ENCODE results near the gene A2M. TPM values are rescaled to one million over a fixed set of nuclear protein-coding genes. Genes with fewer than 3 reads are reported as not detected.

A2M gene
- total RNA-seq, 1 donor from 2014 or later: 1.2 TPM

DNA sequence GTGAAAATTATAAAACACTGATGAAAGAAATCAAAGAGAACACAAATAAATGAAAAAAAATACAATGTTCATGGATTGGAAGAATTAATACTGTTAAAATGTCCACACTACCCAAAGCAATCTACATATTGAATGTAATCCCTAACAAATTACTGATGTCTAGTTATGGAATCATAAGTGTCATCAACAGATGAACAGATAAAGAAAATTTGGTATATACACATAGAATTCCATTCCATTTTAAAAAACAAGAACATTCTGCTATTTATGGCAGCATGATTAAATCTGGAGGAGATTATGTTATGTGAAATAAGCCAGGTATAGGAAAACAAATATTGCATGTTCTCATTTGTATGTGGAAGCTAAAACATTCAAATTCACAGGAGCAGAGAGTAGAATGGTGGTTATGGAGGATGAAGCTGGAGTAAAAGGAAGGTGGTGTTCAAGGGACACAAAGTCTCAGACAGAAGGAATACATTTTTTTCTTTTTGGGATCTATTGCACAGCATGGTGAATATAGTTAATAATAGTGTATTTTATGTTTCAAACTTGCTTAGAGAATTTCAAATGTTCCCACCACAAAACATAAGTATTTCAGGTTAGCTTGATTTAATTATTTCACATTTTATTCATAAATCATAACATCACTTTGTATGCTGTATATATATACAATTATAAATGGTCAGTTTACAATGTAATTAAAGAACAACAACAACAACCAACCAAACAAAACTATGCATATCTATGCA, 28.5 kb downstream of the A2M start:
- Mint-ChIP-seq H3K4me1 (ENCODE audit: unreplicated experiment) (no peaks in the 10 kb centered on the region), H3K27me3 (ENCODE audit: unreplicated experiment) (peaks cover 4% of the 10 kb centered on the region), H3K4me3 (ENCODE audit: unreplicated experiment) (no peak overlapping the region), H3K9me3 (ENCODE audit: unreplicated experiment) (peaks cover 19% of the 10 kb centered on the region), H3K36me3 (ENCODE audit: unreplicated experiment) (no peaks in the 10 kb centered on the region), H3K27ac (ENCODE audit: unreplicated experiment) (no peak overlapping the region)
- TF ChIP-seq, protein P1, sequence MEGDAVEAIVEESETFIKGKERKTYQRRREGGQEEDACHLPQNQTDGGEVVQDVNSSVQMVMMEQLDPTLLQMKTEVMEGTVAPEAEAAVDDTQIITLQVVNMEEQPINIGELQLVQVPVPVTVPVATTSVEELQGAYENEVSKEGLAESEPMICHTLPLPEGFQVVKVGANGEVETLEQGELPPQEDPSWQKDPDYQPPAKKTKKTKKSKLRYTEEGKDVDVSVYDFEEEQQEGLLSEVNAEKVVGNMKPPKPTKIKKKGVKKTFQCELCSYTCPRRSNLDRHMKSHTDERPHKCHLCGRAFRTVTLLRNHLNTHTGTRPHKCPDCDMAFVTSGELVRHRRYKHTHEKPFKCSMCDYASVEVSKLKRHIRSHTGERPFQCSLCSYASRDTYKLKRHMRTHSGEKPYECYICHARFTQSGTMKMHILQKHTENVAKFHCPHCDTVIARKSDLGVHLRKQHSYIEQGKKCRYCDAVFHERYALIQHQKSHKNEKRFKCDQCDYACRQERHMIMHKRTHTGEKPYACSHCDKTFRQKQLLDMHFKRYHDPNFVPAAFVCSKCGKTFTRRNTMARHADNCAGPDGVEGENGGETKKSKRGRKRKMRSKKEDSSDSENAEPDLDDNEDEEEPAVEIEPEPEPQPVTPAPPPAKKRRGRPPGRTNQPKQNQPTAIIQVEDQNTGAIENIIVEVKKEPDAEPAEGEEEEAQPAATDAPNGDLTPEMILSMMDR (IDR thresholded peaks at IDR 0.05): no peak
- DNase-seq (ENCODE audit: extremely low spot score, unreplicated experiment): no peak

DNA sequence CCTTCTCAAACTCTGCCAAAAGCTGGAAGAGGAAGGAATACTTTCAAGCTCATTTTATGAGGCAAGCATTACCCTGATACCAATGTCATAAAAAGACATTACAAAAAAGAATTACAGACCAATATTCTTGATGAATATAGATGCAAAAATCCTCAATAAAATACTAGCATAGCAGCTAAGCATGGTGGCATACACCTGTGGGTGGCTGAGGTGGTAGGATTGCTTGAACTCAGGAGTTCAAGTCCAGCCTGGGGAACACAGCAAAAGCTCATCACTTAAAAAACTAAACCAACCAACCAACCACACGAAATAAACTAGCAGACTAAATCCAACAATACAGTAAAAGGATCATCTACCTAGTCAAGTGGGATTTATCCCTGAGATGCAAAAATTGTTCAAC, 29.6 kb downstream of the A2M start:
- H3K9me3 Mint-ChIP-seq (ENCODE audit: unreplicated experiment): peaks cover 27% of the 10 kb centered on the region
- TF ChIP-seq, protein P1 (IDR thresholded peaks at IDR 0.05): no peak
- H3K27ac Mint-ChIP-seq (ENCODE audit: unreplicated experiment): no peak overlapping the region
- DNase-seq (ENCODE audit: extremely low spot score, unreplicated experiment): no peak
- H3K27me3 Mint-ChIP-seq (ENCODE audit: unreplicated experiment): peaks cover 4% of the 10 kb centered on the region
- H3K4me3 Mint-ChIP-seq (ENCODE audit: unreplicated experiment): no peak overlapping the region
- H3K4me1 Mint-ChIP-seq (ENCODE audit: unreplicated experiment): no peaks in the 10 kb centered on the region
- no peaks in the 10 kb centered on the region for H3K36me3 Mint-ChIP-seq (ENCODE audit: unreplicated experiment)

DNA sequence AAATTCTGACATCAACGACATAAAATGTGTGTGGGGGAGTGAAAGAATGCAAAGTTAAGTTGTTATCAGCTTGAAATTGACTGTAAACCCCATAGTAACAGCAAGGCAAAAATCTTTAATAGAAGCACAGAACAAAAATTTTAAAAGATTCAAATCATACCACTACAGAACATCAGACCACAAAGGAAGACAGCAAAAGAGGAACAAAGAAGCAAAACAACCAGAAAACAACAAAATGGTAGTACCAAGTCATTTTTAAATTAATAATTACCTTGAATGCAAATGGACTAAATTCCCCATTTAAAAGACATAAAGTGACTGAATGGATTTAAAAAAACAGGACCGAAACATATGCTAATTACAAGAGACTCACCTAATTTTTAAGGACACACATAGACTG, 31.3 kb downstream of the A2M start:
- DNase-seq (ENCODE audit: extremely low spot score, unreplicated experiment): no peak
- TF ChIP-seq, protein P1 (IDR thresholded peaks at IDR 0.05): no peak
- Mint-ChIP-seq H3K36me3 (ENCODE audit: unreplicated experiment) (no peaks in the 10 kb centered on the region), H3K27ac (ENCODE audit: unreplicated experiment) (no peak overlapping the region), H3K27me3 (ENCODE audit: unreplicated experiment) (peaks cover 4% of the 10 kb centered on the region), H3K9me3 (ENCODE audit: unreplicated experiment) (peaks cover 27% of the 10 kb centered on the region), H3K4me3 (ENCODE audit: unreplicated experiment) (no peak overlapping the region), H3K4me1 (ENCODE audit: unreplicated experiment) (no peaks in the 10 kb centered on the region)

DNA sequence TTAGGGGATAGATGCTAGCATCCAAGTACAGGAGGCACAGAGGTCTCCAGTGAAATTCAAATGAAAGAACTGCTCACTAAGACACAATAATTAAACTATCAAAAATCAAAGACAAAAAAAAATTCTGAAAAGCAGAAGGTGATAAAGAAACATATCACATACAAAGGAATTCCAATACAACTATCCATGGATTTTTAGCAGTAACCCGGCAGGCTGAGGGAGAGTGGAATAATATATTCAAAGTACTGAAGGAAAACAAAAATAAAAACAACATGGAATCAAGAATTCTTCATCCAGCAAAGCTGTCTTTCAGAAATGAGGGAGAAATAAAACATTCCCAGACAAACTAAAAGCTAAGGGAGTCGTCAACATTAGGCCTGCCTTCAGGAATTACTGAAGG, 31.9 kb downstream of the A2M start:
- Mint-ChIP-seq H3K36me3 (ENCODE audit: unreplicated experiment) (no peaks in the 10 kb centered on the region), H3K4me1 (ENCODE audit: unreplicated experiment) (no peaks in the 10 kb centered on the region), H3K27me3 (ENCODE audit: unreplicated experiment) (peaks cover 4% of the 10 kb centered on the region), H3K9me3 (ENCODE audit: unreplicated experiment) (peaks cover 27% of the 10 kb centered on the region), H3K4me3 (ENCODE audit: unreplicated experiment) (no peak overlapping the region), H3K27ac (ENCODE audit: unreplicated experiment) (no peak overlapping the region)
- no peak for DNase-seq (ENCODE audit: extremely low spot score, unreplicated experiment)
- TF ChIP-seq, protein P1 (IDR thresholded peaks at IDR 0.05): no peak

DNA sequence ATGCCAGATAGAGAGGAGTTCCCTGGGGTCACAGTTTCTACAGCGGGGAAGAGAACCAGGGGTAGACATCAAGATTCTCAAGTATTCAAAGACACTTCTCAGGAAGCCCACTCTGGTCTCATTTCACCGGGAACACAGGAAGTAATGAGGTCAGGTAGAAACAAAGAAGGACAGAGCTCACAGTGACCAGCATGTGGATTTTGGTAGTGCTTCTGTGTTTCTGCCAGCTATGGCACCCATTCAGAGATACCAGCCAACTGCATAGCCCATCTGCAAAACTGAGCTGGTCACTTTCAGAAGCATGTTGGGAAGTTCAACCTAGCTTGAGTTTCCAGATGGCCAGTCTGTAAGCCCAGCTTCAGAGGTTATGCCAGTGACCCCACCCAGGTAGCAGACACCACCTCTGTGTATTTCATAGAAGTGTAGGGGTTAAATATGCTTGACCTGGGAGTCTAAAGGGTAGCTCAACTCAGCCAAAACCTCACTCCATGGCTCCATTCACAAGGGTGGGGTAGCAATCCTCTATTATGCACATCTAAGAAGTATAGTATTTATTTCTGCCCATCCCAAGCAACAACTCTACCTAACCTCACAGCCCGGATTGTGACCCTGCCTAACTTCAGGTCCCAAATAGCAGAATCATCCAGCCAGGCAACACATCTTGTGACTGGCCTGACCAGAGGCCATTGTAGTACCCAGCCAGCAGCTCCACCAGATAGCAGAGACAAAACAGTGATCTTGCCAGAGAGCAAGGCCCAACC, 33.9 kb downstream of the A2M start:
- no peak for DNase-seq (ENCODE audit: extremely low spot score, unreplicated experiment)
- Mint-ChIP-seq H3K27ac (ENCODE audit: unreplicated experiment) (no peak overlapping the region), H3K4me3 (ENCODE audit: unreplicated experiment) (no peak overlapping the region), H3K4me1 (ENCODE audit: unreplicated experiment) (no peaks in the 10 kb centered on the region), H3K9me3 (ENCODE audit: unreplicated experiment) (peaks cover 27% of the 10 kb centered on the region), H3K27me3 (ENCODE audit: unreplicated experiment) (no peaks in the 10 kb centered on the region), H3K36me3 (ENCODE audit: unreplicated experiment) (no peaks in the 10 kb centered on the region)
- TF ChIP-seq, protein P1 (IDR thresholded peaks at IDR 0.05): no peak
